Measurements from ENCODE around the gene HOTAIR.

Gene HOTAIR

GRCh38 chr12:53974084-53975063 is at the start of gene HOTAIR:
HOTAIR (minus strand) TSS chr12:53974954.
- peak in 1 of 2 experiments; percentile 32 for DNase-seq

DNA sequence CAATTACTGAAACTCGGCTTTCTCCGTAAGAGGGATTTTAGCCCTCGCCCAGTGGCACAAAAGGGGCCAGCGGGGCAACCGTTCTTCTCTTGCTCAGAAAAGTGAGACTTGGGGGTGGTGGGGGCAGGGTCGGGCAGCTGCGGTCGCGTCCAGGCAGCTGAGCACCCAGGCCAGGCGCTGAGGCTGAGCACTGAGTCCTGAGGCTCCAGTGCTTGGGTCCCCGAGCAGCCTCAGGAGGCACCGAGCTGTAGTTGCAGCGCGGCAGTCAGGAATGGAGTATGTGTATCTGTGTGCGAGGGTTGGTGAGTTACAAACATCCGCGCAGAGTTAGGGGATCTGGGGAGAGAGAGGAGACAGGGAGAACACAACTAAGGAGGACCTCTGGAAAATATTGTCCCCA is 49.4 kb upstream of the HOTAIR start:
- DNase-seq, result no peak

DNA sequence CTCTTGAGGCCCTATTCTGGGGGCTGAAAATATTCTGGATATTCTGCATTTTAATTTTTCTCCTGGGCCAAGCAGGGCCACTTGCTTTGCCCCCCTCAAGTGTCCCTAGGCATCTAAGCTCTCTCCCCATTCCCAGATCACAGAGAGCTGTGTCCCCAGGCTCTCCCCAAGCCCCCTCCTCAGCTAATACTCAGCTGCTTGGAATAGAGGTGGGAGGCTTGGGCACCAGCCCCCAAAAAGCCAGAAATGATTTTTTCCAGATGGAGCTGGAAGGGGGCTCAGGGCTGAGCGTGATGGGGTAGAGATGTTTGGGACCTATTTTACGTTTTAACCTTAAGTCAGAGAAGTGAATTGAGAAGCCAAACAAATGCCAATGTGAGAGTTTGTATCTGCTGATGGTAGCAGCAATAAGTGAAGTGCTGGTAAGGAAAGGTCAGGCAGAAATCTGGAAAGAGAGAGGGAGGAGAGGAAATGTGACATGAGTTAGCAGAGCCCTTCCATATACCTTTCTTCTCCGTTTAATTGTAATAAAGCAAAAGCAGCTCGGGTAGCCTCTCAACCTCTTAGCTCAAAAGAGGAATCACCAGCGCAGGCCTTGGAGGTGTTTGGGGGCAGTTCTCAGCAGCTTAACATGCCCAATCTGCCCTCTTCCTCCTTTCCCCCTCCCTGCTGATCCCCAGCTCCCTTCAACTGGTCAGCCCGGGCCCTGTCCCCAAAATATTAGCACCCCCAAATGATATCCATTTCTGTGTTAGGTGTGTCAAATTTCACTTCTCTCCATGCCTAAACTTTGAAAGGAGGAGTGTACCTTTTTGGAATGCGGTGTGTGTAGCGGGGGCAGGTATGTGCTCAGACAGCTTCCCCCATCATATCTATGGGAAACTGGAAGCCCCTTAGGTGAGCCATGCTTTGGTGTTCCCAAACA is 48.5 kb upstream of the HOTAIR start:
- no peak for DNase-seq

DNA sequence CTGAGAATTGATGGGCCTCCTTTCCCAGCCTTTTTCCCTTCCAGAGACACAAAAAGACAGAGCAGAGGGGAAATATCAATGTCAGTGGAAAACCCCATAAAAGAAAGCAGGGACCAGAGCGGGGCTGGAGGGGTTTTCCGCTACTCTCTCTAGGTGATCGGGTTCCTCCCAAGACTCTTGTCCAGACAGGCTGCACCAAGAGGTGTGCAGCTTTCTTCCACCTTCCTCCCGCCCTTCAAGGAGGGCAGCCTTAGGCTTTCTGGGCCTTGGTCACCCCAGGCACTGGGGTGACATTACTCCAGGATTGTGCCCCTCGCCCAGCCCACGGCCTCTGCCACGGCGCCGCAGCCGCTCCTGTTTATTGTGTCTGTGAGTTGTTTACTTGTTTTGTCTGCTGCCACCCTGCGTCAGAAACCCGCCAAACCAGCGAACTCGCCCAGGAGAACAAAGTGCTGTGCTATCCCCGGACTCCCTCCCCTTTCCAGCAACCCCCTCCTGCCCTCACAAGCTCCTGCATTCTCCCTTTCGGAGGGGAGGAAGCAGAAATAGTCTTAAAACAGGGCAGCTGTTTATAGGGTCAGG is 46.8 kb upstream of the HOTAIR start:
- no peak for DNase-seq

DNA sequence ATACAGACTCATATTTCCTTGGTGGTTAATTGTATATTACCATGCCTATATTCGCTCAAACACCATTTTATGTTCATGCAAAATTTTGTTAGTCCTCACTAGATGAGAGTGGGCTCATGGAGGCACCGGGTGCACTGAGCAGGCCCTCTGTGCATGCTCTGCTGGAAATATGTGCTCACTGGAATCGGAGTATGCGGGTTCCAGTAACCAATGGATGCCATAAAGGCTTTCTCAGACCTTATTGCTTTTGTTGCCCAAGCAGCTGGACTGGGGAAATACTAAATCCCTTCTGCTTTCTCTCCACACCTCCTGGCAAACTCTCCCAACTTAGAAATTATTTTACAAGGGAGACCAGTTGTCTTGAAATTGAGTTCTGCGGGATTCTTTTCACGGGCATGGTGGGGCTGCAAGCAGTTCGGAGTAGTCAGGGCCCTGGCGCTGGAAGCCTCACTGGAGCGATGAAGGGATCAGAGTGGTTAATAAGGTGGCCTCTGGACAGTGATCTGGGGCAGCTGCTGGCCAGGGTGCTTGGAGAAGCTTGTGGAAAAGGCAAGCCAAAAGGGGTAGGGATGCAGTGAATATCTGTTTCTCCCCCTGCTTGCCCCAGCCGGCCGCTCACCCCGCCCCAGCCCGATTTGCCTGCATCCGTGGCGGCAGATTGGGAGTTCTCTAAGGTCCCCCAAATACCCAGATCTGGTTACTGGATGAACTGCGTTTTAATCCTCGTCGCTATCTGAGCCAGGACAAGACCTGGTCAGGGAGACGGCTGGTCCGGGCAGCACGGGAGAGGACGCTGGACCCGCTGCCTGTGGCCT is 46.0 kb upstream of the HOTAIR start:
- DNase-seq, result no peak

DNA sequence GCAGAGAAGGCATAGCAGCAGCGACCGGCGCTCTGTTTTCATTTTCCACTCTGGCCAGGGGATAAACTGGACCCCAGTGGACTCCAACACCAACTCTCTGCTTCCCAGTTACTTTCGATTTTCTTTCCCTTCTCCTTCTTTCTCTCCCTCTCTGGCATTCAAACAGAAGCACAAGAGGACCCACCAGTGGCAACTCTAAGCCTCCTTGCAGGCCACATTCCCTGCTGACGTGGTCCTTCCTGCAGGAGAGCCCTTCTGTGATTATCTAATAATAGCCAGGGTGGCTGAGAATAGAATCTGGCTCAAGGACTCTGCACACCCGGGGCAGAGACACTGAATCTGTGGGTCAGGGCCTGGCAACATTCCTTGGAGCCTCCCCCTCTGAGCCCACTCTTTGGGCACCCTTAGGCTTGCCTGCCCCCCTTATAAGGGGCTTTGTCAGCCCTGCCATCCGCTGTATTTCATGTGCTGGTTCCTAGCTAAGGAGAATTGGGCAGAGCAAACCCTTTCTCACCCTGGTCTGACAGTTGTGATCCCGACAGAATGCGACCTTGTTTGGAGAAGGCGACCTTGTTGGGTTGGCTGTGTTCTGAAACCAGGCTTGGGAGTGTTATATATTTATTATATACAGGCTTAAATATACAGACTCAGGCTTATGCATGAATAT is 45.3 kb upstream of the HOTAIR start:
- DNase-seq, result no peak

- DNase-seq, result no peak
Observed at GRCh38 chr12:54019091-54019811, 44.5 kb upstream of the HOTAIR start.

- no peak for DNase-seq
Observed at GRCh38 chr12:54018468-54018984, 43.8 kb upstream of the HOTAIR start.

DNA sequence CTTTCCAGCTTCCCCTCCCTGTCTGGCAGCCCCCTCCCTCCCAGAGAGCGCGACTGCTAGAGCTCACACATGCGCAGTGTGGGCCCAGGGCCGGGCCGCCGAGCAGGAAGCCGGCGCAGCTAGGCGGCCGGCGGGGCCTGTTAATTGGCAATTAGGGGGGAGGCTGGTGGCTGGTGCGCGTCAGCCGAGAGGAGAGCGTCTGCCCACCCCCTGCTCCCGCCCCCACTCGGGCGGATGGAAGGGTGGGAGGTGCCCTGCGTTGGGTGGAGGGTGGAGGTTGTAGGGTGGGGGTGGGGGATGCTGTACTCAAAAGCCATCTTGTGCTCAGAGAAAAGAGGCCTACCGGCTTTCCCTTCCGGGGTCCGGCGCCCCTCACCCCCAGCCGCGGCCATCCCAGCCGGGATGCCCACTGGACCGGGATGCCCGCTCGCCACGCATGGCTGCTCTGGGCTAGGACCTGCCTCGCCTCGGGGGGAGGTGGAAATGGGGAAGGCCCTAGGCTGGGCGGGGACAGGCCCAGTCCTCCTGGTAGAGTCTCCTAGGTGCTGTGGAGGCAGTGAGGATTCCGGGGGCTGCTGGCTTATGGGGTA is 43.2 kb upstream of the HOTAIR start:
- peak; percentile 89 to 95 for DNase-seq

- DNase-seq, result peak; percentile 79 to 83
Observed at GRCh38 chr12:54017027-54017788, 42.5 kb upstream of the HOTAIR start.

GRCh38 chr12:54016478-54016964 is 41.8 kb upstream of the HOTAIR start:
- peak in 1 of 2 experiments; percentile 55 for DNase-seq

GRCh38 chr12:54016051-54016450 is 41.3 kb upstream of the HOTAIR start:
- no peak for DNase-seq

GRCh38 chr12:54015018-54015931 is 40.5 kb upstream of the HOTAIR start:
- DNase-seq, result no peak

- DNase-seq, result no peak
Observed at GRCh38 chr12:54014377-54015017, 39.7 kb upstream of the HOTAIR start.

- DNase-seq, result no peak
Observed at GRCh38 chr12:54012631-54013409, 38.1 kb upstream of the HOTAIR start.

- DNase-seq, result no peak
Observed at GRCh38 chr12:54011665-54012532, 37.1 kb upstream of the HOTAIR start.

Data from NCI-H524 (cell line).